ENCODE data around the gene MYL12B.
"Not testable (repeated sequence)": the region's sequence is repeated elsewhere in the genome, so short reads cannot be mapped to it uniquely, and the experiment has no call there.

Gene MYL12B

DNA sequence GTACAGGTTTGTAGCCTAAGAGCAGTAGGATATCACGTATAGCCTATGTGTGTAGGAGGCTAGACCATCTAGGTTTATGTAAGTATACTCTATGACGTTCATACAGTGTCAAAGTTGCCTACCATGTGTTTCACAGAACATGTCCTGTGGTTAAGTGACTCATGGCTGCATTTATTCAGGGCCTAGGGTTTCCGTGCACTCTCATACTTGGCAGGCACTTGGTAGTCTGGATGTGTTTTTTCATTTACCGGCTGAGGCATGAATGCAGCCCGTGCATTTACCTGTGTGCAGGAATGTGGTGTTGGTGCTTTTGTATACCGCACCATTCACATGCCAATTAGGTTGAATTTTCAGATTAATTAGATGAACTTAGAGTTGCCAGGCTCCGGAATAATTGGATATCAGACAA, 43.4 kb downstream of the MYL12B start:
- no peak for DNase-seq

- no peak for DNase-seq
These were observed 44.0 kb downstream of the MYL12B start for GRCh38 chr18:3305933-3306332.

DNA sequence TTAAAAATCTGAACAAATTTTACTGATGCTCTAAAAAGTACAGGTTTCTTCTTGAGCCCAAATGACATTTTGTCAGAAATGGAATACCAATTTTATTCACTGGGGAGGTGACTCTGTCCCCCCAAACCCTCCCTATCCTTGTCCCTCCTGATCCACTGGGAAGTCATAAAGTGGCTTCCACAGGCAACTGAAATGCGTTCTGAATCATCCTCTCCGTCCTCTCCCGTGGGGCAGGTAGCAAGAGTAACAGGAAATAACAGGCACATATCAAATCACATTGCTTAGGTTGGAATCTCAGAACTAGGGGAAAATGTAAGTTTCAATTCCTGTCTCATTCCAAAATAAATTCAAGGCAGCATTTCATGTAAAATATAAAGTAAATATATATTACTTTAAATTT, 44.5 kb downstream of the MYL12B start:
- DNase-seq = no peak

GRCh38 chr18:3313685-3314084, 51.8 kb downstream of the MYL12B start:
- no peak for DNase-seq

GRCh38 chr18:3315344-3315743, 53.4 kb downstream of the MYL12B start:
- not testable (repeated sequence) for DNase-seq

- no peak for DNase-seq
These were observed 57.5 kb downstream of the MYL12B start for GRCh38 chr18:3319399-3319798.

GRCh38 chr18:3319894-3320454, 58.0 kb downstream of the MYL12B start:
- DNase-seq = no peak

DNA sequence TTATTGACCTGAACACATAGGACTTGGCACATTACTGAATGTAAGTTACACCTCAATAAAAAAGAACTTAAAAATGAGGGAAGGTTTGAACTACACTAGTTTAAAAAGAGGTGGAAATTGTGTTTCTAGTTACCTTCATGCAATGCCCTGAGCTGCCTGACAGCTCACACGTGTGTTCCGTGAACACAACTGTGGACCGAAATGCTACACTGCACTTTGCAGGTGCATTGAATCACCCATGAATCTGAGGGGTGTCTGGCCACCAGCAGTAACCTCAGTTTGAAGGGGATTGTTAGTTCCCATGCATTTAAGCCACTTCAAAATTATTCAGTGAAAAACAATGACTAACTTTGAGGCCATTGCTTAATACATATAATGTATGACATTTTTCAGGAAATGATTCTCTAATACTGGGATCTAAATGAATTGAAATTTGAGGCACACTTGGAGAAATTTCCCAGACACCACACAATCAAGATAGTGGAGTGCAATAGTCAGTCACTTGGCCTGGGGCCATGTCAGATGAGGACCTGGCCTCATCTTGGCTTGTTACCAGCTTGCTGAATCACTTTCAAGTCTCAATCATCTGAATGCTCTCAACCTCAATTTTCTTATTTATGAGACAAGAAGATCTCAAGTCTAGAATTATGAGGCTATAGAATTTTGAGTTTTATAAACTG, 59.3 kb downstream of the MYL12B start:
- DNase-seq = peak; percentile 45

- DNase-seq = no peak
These were observed 62.0 kb downstream of the MYL12B start for GRCh38 chr18:3323900-3324299.
